Activated naive CD4-positive, alpha-beta T cell treated with anti-CD3 and anti-CD28 coated beads, Interleukin-2, amount 10 ng/mL, durations not matched to agents 7 days and 5 days (primary cell): ENCODE measurements around the gene SIPA1.

ENCODE experiments used
- CTCF ChIA-PET: fragments of 350-600 bp; sonication (Branson Sonifier 250); formaldehyde crosslinking; loops from one replicate; lab custom pipeline; 2021; ENCODE audit warnings: antibody characterized with exemption; lab: Charles Lee
- DNase-seq: peaks from one replicate; pipeline ENCODE4 v3.0.0-alpha.2; 2020
- H3K27ac Mint-ChIP-seq: one replicate; pipeline ENCODE4 v1.8.0; 2021; ENCODE audit warnings: mild to moderate bottlenecking, moderate library complexity, mixed read lengths
- H3K27me3 Mint-ChIP-seq: one replicate; pipeline ENCODE4 v1.8.0; 2021; ENCODE audit warnings: mild to moderate bottlenecking, mixed read lengths
- H3K36me3 Mint-ChIP-seq: one replicate; pipeline ENCODE4 v1.8.0; 2021; ENCODE audit warnings: mixed read lengths
- H3K4me1 Mint-ChIP-seq: one replicate; pipeline ENCODE4 v1.8.0; 2021; ENCODE audit warnings: mixed read lengths
- H3K4me3 Mint-ChIP-seq: one replicate; pipeline ENCODE4 v1.8.0; 2021; ENCODE audit warnings: mild to moderate bottlenecking, moderate library complexity, mixed read lengths
- H3K9me3 Mint-ChIP-seq: one replicate; pipeline ENCODE4 v1.8.0; 2021; ENCODE audit warnings: mixed read lengths

Gene SIPA1

GRCh38 chr11:65695459-65696241 lies 57.7 kb downstream of the SIPA1 start:
- DNase-seq, result no peak
- Mint-ChIP-seq H3K4me3 (no peak overlapping the region), H3K27me3 (peaks cover 56% of the 10 kb centered on the region), H3K9me3 (no peaks in the 10 kb centered on the region), H3K27ac (no peak overlapping the region), H3K36me3 (no peaks in the 10 kb centered on the region), H3K4me1 (peaks cover 2% of the 10 kb centered on the region)
- CTCF ChIA-PET, result interaction anchor here (1.5 to 1.6 kb wide), 2 partner anchors 10 to 84 kb away, joined by 3 to 6 read pairs; no protein-coding TSS in a partner anchor

- no peak overlapping the region for H3K27ac Mint-ChIP-seq
- H3K4me1 Mint-ChIP-seq, result peaks cover 2% of the 10 kb centered on the region
- no peaks in the 10 kb centered on the region for H3K36me3 Mint-ChIP-seq
- no peak overlapping the region for H3K4me3 Mint-ChIP-seq
- H3K9me3 Mint-ChIP-seq, result no peaks in the 10 kb centered on the region
- CTCF ChIA-PET, result interaction anchor here (1.5 kb wide), 1 partner anchor 10 kb away, joined by 3 read pairs; no protein-coding TSS in a partner anchor
- peaks cover 57% of the 10 kb centered on the region for H3K27me3 Mint-ChIP-seq
- no peak for DNase-seq
These were observed 59.1 kb downstream of the SIPA1 start for GRCh38 chr11:65696802-65697552.

GRCh38 chr11:65698205-65698604 lies 60.3 kb downstream of the SIPA1 start:
- Mint-ChIP-seq H3K4me1 (no peaks in the 10 kb centered on the region), H3K27ac (no peak overlapping the region), H3K4me3 (no peak overlapping the region), H3K36me3 (no peaks in the 10 kb centered on the region), H3K9me3 (no peaks in the 10 kb centered on the region), H3K27me3 (peaks cover 57% of the 10 kb centered on the region)
- CTCF ChIA-PET, result no interaction called here
- no peak for DNase-seq

GRCh38 chr11:65699306-65699705 lies 61.4 kb downstream of the SIPA1 start:
- Mint-ChIP-seq H3K4me3 (no peak overlapping the region), H3K36me3 (no peaks in the 10 kb centered on the region), H3K27me3 (peaks cover 56% of the 10 kb centered on the region), H3K4me1 (no peaks in the 10 kb centered on the region), H3K27ac (no peak overlapping the region), H3K9me3 (no peaks in the 10 kb centered on the region)
- CTCF ChIA-PET, result no interaction called here
- DNase-seq, result no peak

- CTCF ChIA-PET, result no interaction called here
- no peak for DNase-seq
These were observed 62.5 kb downstream of the SIPA1 start for GRCh38 chr11:65700399-65700798.

More at GRCh38 chr11:65700399-65700798, 62.5 kb downstream of the SIPA1 start:
- no peak overlapping the region for H3K27ac Mint-ChIP-seq
- no peak overlapping the region for H3K4me3 Mint-ChIP-seq
- peaks cover 50% of the 10 kb centered on the region for H3K27me3 Mint-ChIP-seq
- H3K9me3 Mint-ChIP-seq, result no peaks in the 10 kb centered on the region
- no peaks in the 10 kb centered on the region for H3K36me3 Mint-ChIP-seq
- H3K4me1 Mint-ChIP-seq, result no peaks in the 10 kb centered on the region
